DMS79 (cell line): ENCODE data around the gene ARFIP1.

Experiments used
- DNase-seq: peaks from one replicate; lab custom pipeline; 2025; lab: John Stamatoyannopoulos, UW

Gene ARFIP1

GRCh38 chr4:152940461-152940860, 160.7 kb downstream of the ARFIP1 start:
- no peak for DNase-seq

GRCh38 chr4:152941411-152941810, 161.7 kb downstream of the ARFIP1 start:
- DNase-seq: no peak

GRCh38 chr4:152942346-152942745, 162.6 kb downstream of the ARFIP1 start:
- no peak for DNase-seq

GRCh38 chr4:152943672-152944071, 163.9 kb downstream of the ARFIP1 start:
- no peak for DNase-seq

GRCh38 chr4:152944666-152945320, 165.0 kb downstream of the ARFIP1 start:
- no peak for DNase-seq

- DNase-seq: no peak
Measured at GRCh38 chr4:152945639-152946038, 165.9 kb downstream of the ARFIP1 start.

GRCh38 chr4:152946446-152946845, 166.7 kb downstream of the ARFIP1 start:
- no peak for DNase-seq

GRCh38 chr4:152947311-152947710, 167.6 kb downstream of the ARFIP1 start:
- no peak for DNase-seq

- no peak for DNase-seq
Measured at GRCh38 chr4:152949930-152950329, 170.2 kb downstream of the ARFIP1 start.

- no peak for DNase-seq
Measured at GRCh38 chr4:152950402-152951274, 170.9 kb downstream of the ARFIP1 start.

- DNase-seq: no peak
Measured at GRCh38 chr4:152951348-152951747, 171.6 kb downstream of the ARFIP1 start.

- no peak for DNase-seq
Measured at GRCh38 chr4:152953514-152953913, 173.8 kb downstream of the ARFIP1 start.

- no peak for DNase-seq
Measured at GRCh38 chr4:152954741-152955140, 175.0 kb downstream of the ARFIP1 start.

- DNase-seq: no peak
Measured at GRCh38 chr4:152956147-152956546, 176.4 kb downstream of the ARFIP1 start.

- DNase-seq: no peak
Measured at GRCh38 chr4:152956650-152957436, 177.1 kb downstream of the ARFIP1 start.

GRCh38 chr4:152957437-152958171, 177.8 kb downstream of the ARFIP1 start:
- no peak for DNase-seq

GRCh38 chr4:152959080-152959479, 179.3 kb downstream of the ARFIP1 start:
- DNase-seq: no peak

- DNase-seq: no peak
Measured at GRCh38 chr4:152960082-152960481, 180.3 kb downstream of the ARFIP1 start.

GRCh38 chr4:152961014-152961772, 181.4 kb downstream of the ARFIP1 start:
- no peak for DNase-seq

- no peak for DNase-seq
Measured at GRCh38 chr4:152961773-152962115, 182.0 kb downstream of the ARFIP1 start.
